Activated CD4-positive, alpha-beta T cell treated with anti-CD3 and anti-CD28 coated beads for 1 hour (primary cell): ENCODE results near the gene AUTS2.

ENCODE experiments used
- DNase-seq: peaks from one replicate; pipeline ENCODE4 v3.0.0-alpha.2; 2020

Gene AUTS2

DNA sequence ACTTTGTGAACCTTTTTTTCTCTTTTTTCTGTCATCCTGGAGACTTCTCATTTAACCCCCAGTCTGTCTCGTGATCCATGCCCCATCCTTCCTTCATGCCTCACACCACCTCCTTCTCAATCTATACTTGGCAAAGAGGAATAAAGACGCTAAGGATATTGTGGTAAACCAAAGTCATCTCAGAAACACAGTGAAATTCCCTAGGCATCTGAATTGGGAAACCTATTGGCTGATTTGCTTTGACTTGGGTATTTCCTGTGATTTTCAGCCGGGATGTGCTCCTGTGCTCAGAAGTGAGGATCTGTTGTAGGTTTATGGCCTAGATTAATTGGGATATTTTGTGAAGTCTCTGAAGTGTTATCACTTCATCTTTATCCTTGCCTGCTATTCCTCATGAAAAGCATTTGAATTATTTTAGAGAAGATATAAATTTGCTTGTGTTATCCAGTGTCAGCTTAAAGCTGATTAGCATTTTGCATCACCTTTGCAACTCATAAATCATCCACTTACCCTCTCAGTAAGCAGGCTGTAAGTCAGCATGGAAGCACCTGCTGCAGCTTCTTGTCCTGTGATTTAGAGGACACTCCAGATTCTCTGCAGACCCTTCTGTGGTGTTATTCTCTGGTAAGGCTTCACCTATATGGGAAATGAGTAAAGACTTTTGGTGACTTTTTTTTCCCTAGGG is 138.0 kb downstream of the AUTS2 start:
- DNase-seq = no peak

- DNase-seq = no peak
Measured at GRCh38 chr7:69738396-69738951, 140.2 kb downstream of the AUTS2 start.

DNA sequence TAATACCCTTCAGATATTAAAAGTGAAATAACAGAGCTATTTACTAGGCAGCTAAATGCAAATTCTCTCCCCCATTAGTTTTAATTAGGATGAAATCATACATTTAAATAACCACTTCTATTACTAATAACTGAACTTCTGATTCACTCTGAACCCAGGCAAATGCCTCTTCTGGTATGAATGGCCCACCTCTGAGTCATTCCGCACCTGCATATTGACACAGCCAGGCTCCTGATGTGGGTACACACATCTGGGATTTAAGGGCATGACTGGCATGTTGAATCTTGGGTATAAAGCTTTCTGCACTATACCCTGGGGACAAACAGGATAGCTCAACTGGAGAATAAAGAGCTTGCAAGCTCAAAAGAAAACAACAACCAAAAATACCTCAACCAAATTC is 140.9 kb downstream of the AUTS2 start:
- no peak for DNase-seq

DNA sequence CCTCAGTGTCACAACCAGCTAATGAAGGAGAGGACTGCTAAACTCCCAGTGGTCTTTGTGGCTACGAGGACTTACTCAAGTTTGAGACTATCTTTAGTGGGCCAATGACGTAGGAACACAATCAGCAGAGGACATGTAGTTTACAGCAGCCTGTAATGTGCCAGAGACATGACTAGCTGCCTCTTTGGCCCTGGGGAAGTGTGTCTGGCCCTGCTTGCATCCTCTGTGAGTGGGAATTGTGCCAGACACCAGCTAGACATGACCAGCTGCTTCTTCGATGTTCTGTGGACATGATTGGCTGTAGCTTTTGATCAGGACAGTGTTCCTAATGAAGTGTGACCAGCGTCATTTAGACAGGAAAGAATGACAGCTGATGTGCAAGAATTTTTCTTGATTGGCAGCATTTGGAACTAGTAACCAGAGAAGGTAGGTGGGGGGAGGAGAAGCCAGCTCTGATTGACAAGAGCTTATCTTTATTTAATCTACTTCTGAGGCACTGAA is 141.7 kb downstream of the AUTS2 start:
- DNase-seq = no peak

GRCh38 chr7:69742237-69742636 is 144.0 kb downstream of the AUTS2 start:
- no peak for DNase-seq

GRCh38 chr7:69743436-69743835 is 145.2 kb downstream of the AUTS2 start:
- no peak for DNase-seq

GRCh38 chr7:69744026-69744425 is 145.8 kb downstream of the AUTS2 start:
- no peak for DNase-seq

- DNase-seq = no peak
Measured at GRCh38 chr7:69746383-69746782, 148.1 kb downstream of the AUTS2 start.

- DNase-seq = no peak
Measured at GRCh38 chr7:69747144-69747543, 148.9 kb downstream of the AUTS2 start.

GRCh38 chr7:69748530-69748929 is 150.3 kb downstream of the AUTS2 start:
- DNase-seq = no peak

GRCh38 chr7:69749372-69749979 is 151.2 kb downstream of the AUTS2 start:
- no peak for DNase-seq

DNA sequence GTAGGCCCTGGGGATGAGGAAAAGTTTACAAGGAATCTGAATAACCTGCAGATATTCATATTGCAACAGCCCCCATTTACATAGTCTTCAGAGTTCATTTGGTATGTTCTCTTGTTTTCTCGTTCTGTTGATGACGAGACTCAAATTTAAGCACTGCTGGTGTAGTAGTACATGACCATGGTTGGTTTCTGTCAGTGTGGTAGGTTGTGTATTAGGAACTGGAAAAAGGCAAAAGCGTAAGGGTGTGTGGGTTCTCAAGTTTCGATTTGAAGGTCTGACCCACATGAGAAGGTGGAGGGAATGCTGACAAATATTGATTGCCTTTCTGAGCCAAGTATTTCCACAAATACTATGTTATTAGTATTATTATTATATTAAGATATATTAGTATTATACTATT is 151.7 kb downstream of the AUTS2 start:
- DNase-seq = no peak

DNA sequence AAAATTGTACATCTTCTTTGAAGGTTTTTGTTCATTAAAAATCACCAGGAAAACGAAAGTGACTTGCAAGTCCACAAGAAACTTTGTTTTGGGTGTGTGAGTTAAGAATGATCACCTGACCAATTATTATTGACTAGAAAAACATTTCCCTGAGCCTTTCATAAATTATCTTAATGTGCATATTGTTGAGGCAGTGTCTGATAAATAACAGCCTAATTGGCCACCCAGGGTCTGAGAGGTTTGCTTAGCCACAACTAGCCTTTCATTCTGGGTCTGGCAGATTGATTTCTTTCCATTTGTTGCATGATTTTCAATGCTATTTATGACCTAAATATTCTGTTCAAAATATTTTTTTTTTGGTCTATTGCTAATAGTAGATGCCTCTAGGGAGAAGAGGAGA is 152.8 kb downstream of the AUTS2 start:
- DNase-seq = no peak

DNA sequence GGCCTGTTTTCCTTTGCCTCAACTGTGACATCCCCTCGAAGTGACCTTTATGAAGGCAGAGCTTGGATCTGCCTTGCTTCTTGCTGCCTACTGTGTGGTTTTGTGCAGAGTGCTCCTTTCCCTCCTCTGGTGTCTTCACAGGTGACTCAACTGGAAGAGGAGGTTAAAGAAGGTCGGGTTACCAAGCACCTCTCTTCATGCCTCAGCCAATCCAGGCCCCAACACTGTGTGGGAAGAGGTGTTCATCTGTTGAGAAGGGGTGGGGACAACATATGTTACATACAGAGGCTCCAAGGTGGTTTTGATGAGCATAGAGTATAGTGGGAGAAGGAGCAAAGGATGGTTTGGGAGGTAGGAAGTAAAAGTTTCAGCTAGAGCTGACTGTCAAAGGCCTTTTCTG is 155.7 kb downstream of the AUTS2 start:
- no peak for DNase-seq

GRCh38 chr7:69754476-69754875 is 156.2 kb downstream of the AUTS2 start:
- no peak for DNase-seq

GRCh38 chr7:69756235-69756634 is 158.0 kb downstream of the AUTS2 start:
- no peak for DNase-seq

DNA sequence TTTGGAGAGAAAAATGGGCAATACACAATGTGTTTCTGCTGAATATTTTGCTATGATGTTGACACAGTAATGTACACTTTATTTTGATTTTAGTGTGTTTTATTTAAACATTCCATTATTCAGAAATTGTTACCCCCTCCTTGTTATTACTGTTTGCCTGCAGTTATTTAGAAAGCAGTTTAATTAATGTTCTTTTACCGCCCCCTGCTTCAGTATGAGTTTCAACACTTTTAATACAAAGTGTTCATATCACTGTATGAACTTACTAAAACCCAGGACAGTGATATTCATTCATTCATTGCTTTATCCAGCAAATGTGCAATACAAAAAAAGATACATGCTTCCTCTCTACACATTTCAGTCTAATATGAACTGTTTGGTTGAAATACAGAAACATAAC is 159.3 kb downstream of the AUTS2 start:
- DNase-seq = no peak

GRCh38 chr7:69757981-69758430 is 159.7 kb downstream of the AUTS2 start:
- no peak for DNase-seq

- DNase-seq = no peak
Measured at GRCh38 chr7:69759373-69759772, 161.1 kb downstream of the AUTS2 start.

- no peak for DNase-seq
Measured at GRCh38 chr7:69761290-69761922, 163.1 kb downstream of the AUTS2 start.

DNA sequence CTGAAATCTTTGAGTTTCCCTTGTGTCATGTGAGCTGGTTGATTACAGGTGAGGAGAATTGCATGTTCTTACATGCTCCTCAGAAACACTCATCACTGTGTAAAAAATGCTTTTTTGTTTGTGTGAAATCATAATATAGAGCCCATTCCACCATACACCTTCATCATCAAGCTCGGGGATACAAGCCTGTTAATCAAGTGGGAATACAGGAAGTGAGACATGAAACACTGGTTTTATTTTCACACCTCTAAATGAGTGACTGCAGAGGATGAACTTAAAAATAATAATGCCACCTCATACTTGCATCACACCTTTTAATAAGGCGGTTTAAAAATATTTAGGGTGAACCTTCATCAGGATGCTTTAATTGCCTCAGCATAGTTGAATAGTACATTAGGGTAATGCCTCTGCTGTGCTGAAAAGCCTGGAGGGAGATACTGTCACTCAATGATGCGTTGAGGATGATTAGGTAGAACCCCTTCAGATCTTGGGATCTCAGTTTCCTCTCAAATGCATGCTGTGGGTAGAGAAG is 164.6 kb downstream of the AUTS2 start:
- DNase-seq = no peak

DNA sequence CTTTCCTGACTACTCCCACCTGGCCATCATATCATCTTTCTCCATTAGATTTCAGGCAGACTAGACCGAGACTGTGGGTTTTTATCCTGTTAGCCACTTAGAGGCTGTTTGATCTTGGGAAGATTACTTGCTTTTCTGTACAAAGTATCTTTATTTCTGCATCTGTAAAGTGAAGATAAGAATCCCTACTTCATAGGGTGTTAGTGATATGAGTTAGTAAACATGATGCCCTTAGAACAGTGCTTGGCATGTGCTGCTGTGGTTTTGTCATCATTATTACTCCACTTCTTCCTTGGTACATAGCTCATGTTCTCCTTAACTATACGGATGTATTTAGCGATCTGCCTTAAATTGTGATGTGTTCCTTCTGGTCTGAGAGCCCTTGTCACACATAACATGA is 165.2 kb downstream of the AUTS2 start:
- no peak for DNase-seq

DNA sequence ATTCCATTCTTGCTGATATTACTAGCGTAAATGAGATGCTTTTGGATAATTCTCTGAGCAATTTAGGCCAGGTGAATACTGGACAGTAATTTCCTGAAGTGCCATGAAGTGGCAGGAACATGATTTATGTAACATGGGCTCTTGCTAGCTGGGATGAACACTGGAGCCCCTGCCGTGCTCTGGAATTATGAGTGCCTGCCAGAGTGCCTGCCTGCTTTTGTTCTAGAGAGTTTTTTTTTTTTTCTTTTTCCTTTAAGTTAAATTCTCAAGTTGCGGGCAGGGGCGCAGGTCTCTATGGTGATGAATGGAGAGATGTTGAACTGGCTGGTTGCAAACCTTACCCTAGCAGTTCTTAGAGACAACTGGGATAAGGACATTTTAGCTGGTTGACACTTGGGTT is 165.9 kb downstream of the AUTS2 start:
- no peak for DNase-seq

DNA sequence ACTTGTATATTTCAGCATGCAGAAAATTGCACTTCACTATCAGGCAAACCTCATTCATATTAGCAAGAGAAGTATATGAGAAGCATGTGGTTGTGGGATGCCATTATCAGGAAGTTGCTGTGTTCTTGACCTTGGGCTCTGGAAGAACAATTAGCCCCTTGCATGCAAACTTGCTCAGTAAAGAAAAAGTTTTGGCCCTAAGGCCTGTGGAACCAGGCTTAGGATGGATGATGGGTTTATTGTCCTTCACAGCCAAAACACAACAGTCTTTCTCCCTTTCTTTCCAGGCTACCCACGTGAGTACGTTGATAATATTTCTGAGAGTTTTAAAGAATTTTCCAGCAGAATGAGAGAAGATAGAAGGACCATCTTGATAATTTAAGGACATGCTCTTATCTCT is 166.4 kb downstream of the AUTS2 start:
- no peak for DNase-seq
